22Rv1 (cell line): Measurements from ENCODE around the gene BRD3.

Source experiments
- CTCF ChIP-seq: fragments of 450-650 bp; IDR thresholded peaks from 2 replicates; pipeline ENCODE4 v1.5.1; 2017; ENCODE audit warnings: mild to moderate bottlenecking
- ZFX ChIP-seq: fragments of 450-650 bp; IDR thresholded peaks from 2 replicates; pipeline ENCODE4 v1.6.1; 2017; ENCODE audit warnings: antibody characterized with exemption, borderline replicate concordance

DNA sequence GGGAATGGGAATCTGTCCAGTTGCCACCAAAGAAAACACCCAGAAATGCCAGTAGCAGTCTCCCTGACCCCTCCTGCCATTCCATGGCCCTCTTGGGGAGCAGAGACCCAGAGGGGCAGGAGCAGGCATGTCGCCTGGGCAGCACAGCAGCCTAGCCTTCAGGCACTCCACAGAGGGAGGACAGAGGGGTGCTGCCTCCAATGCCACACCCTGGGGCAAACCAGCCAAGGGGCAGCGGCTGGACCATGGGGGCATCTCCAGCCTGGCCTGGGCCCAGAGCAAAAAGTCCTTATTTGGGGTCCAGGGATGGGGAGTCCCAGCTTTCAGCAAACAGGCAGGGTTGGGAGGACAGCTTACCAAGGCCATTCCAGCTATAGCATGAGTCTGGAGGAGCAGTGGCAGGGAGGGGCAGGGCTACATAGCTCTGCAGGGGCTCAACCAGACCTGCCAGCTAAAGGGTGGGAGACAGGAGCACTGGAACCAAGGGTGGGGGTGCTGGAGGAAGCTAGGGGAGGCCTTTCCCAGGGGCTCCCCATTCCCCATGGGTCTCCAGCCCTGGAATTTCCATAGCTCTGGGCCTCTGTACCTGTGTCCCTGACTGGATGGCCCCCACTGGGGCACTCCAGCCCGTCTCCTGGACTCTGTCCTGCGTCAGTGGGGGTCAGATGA is 6.7 kb downstream of the BRD3 start:
- TF ChIP-seq CTCF = no peak
- no peak for TF ChIP-seq ZFX
